ENCODE results near the gene ERCC6L2.

The ERCC6L2 gene

DNA sequence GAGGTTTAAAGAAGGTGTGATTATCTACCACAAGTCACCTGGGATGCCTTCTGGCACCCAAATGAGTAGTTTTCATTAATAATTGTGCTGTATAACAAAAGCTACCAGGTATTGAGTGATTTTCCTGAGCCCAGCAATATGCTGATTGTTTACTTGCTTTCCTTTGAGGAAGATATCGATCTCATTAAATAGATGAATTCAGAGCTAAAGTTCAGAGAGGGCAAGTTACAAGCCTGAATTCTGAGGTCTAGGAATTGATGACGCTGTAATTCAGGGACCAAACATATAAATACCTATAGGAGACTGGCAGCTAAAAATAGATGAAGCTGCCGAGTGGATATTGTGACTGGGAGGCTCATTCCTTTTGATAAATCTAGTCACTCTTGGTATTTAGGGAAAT is 1.1 kb downstream of the ERCC6L2 start:
- TF ChIP-seq, protein P1, sequence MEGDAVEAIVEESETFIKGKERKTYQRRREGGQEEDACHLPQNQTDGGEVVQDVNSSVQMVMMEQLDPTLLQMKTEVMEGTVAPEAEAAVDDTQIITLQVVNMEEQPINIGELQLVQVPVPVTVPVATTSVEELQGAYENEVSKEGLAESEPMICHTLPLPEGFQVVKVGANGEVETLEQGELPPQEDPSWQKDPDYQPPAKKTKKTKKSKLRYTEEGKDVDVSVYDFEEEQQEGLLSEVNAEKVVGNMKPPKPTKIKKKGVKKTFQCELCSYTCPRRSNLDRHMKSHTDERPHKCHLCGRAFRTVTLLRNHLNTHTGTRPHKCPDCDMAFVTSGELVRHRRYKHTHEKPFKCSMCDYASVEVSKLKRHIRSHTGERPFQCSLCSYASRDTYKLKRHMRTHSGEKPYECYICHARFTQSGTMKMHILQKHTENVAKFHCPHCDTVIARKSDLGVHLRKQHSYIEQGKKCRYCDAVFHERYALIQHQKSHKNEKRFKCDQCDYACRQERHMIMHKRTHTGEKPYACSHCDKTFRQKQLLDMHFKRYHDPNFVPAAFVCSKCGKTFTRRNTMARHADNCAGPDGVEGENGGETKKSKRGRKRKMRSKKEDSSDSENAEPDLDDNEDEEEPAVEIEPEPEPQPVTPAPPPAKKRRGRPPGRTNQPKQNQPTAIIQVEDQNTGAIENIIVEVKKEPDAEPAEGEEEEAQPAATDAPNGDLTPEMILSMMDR (conservative IDR thresholded peaks at IDR 0.05; ENCODE audit: low read depth, low read length), result no peak
- DNase-seq (ENCODE audit: low read depth), result no peak
- no peak overlapping the region for H3K4me3 ChIP-seq (ENCODE audit: low read depth, low read length)

DNA sequence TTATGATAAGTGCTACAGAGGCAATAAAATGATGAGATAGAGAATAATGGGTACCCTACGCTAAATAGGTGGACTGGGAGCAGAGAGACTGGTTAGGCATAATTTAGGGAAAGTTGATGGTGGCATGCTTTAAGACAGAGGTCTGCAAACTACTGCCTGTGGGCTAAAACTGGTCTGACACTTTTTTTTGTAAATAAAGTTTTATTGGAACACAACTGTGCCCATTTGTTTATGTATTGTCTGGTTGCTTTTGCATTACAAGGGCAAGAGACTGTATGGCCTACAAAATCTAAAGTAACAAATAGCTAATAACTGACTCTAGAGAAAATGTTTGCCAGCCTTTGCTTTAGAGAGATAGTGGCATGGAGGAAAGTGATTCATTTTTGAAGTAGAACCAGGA is 2.5 kb downstream of the ERCC6L2 start:
- TF ChIP-seq, protein P1 (conservative IDR thresholded peaks at IDR 0.05; ENCODE audit: low read depth, low read length), result no peak
- no peak overlapping the region for H3K4me3 ChIP-seq (ENCODE audit: low read depth, low read length)
- no peak for DNase-seq (ENCODE audit: low read depth)

DNA sequence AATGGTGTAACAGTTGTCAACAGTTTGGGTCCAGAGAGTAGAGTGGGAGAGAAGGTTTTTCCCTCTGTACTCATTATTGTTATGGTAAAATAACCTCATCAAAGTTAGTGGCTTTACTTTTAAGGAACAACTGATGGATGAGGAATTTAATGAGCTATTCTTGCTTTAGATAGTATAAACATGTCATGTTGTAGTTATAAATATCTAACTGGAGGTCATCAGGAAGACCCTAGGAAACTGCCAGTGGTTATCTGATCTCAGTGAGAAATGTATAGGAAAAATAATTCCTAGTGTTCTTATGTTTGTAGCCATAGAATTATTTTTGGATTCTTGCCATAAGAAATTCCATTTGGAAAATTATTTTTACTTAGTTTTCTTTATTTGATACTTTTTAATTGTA is 4.1 kb downstream of the ERCC6L2 start:
- DNase-seq (ENCODE audit: low read depth), result no peak
- H3K4me3 ChIP-seq (ENCODE audit: low read depth, low read length), result no peak overlapping the region
- TF ChIP-seq, protein P1 (conservative IDR thresholded peaks at IDR 0.05; ENCODE audit: low read depth, low read length), result no peak

DNA sequence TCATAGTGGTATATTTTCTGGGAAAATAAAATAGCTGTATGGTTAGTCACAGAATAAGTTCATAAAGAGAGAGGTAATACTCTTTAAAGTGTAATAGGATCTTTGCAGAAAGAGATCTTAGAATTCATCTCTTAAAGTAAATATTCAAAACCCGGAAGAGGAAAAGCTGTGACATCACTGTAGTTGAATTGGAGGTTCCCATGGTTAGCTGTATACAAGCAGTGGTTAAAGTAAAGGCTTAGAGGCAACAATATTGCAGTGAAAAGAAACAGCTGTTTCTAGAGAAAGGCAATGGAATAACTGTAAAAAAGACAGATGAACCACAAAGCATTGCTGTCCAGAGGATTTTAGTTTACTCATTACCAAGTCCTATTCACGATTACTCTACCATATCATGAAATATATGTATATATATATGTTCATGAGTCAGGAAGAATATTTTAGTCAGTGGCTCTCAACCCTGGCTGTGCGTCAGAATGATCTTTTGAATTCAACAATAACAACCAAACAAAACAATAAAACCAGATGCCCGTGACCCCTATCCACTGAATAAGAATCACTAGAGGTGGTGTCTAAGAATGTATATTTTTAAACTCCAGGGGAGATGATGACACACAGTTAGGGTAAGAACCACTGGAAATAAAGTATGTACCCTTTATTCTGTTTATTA is 4.7 kb downstream of the ERCC6L2 start:
- TF ChIP-seq, protein P1 (conservative IDR thresholded peaks at IDR 0.05; ENCODE audit: low read depth, low read length), result no peak
- DNase-seq (ENCODE audit: low read depth), result peak; percentile 84
- no peak overlapping the region for H3K4me3 ChIP-seq (ENCODE audit: low read depth, low read length)

DNA sequence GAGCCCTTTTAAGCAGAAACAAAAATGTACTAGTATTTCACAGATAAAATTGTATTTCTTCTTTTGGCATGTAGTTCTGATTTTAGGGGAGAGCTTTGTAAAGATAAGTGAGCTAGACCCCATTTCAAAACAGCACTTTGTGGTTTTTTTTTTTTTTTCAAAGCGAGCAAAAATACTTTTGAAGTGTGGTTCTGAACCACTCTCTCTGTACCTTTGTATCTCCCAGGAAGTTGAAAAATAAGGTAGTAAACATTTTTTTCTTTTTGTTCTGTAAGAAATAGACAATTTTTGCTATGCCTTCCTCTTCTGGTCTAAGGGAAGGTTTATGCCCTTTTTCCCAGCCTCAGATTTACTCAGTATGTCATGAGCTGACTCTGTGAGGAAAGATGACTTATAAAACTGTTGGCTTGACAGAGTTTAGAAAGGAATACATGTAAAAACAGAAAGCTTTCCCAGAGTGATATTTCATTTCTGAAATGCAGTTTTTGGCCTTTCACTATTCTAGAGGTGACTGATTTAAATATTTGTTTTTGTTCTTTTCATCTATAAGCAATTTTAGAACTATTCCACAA is 12.5 kb downstream of the ERCC6L2 start:
- H3K4me3 ChIP-seq (ENCODE audit: low read depth, low read length), result no peak overlapping the region
- DNase-seq (ENCODE audit: low read depth), result no peak
- TF ChIP-seq, protein P1 (conservative IDR thresholded peaks at IDR 0.05; ENCODE audit: low read depth, low read length), result no peak

DNA sequence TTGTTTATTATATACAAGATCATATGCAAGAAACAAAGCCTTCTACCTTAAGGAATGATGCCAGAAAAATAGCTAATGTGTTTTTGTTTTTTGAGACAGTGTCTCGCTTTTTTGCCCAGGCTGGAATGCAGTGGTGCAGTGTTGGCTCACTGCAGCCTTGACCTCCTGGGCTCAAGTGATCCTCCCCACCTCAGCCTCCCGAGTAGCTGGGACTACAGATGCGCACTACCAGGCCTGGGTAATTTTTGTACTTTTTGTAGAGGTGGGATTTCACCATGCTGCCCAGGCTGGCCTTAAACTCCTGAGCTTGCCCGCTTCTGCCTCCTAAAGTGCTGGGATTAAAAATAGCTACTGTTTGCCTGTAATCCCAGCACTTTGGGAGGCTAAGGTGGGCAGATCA is 15.1 kb downstream of the ERCC6L2 start:
- TF ChIP-seq, protein P1 (conservative IDR thresholded peaks at IDR 0.05; ENCODE audit: low read depth, low read length), result no peak
- no peak for DNase-seq (ENCODE audit: low read depth)

More for the DNA sequence above, 15.1 kb downstream of the ERCC6L2 start:
- H3K4me3 ChIP-seq (ENCODE audit: low read depth, low read length), result no peak overlapping the region

Measured in choroid plexus epithelial cell (primary cell).